NCI-H1930 (cell line): ENCODE measurements around the gene PLB1.

Source experiments
- DNase-seq, 2 experiments: peaks; one replicate each; lab custom pipeline; 2025; lab: John Stamatoyannopoulos, UW

The PLB1 gene

DNA sequence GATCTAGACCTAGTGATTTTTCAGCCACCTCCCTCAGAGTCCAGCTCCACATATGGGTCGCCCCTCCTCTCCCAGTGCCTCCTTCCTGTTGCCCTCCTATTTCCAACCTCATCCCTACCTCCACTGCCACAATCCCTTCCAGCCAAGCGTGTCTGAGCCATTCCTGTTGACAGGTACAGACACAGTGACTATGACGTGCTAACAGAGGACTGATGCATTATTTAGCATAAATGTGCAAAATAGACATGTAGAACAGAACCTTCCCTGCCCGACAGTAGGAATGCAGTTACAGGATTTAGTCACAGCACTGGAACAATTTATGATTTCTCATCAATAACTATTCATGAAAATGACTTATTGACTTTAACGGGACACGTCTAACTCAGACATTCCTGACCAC, 171.4 kb downstream of the PLB1 start:
- DNase-seq, result no peak

DNA sequence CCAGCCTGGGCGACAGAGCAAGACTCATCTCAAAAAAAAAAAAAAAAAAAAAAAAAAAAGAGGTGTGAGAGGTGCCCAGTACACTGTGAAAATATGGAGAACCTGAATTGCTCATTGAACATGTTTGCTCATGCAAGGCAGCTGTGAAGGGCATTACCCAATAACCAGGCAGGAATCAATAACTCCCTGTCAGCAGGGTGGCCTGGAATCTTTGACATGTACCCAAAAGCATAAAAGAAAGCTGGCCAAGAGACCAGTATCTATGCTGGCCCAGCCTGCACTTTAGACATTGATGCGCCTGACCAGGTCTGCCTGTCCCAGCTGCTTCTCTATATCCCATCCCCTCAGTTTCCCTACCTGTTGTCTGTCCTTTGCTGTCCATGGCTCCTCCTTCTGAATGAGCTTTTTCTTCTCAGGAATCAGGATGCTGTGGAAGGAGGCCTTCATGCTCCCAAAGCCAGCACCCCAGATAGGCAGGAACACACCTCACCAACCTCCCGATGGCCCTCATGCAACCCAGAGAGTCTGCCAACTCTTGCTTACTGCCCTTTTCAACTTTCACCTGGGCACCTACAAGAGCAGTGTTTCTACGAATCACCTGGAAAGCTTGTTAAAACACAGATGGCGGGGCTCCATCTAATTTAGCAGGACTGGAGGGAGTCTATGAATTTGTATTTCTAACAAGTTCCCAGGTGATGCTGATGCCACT, 172.4 kb downstream of the PLB1 start:
- no peak for DNase-seq

DNA sequence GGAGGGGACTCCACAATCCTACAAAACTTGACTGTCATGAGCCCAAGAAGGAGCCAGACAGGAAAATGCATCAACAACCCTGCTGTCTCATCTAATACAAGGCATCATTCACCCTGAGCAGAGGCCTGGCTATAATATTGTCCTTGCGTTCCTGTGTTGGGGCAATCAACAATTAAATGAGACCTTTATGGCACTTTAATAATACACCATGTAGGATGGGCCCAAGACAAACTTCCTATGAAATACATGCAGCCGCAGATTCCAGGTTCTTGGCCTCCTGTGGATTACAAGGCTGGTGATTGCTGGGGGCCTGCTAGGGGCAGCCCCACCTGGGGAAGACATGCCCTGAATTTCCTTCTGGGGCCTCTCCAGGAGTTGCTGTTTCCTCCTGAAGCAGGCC, 173.0 kb downstream of the PLB1 start:
- DNase-seq, result no peak

DNA sequence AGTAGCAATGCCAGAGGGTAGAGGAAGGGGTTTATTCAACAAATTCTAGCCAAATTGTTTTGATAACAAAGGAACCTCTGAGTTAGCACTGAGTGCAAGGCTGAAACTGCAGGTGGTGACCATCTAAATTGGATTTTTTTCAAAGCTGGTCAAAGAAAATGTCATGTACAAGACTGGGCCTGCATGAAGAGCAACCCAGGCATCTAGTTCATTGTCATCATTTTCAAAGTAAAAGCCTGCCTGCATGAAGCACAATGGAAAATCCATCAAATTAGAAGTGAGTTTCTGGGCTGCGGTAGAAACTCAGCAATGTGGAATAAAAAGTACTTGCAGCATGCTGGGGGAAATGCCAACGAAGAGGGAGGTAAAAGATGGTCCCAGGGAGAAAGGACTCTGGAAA, 175.0 kb downstream of the PLB1 start:
- DNase-seq, result no peak

DNA sequence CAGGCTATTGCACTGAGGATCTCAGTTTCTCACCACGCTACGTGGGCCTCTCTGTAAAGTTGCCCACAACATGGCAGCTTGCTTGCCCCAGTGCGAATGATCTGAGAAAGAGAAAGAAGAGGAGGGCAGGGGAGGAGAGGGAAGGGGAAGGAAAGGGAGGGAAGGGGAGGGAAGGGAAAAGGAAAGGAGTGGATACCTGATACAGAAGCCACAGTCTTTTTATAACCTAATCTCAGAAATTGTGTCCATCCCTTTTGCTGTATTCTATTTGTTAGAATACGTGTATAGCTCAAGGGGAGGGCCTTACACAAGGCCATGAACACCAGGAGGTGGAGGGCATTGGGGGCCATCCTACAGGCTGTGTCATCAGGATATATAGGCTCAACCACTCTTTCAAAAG, 177.5 kb downstream of the PLB1 start:
- DNase-seq, result no peak

DNA sequence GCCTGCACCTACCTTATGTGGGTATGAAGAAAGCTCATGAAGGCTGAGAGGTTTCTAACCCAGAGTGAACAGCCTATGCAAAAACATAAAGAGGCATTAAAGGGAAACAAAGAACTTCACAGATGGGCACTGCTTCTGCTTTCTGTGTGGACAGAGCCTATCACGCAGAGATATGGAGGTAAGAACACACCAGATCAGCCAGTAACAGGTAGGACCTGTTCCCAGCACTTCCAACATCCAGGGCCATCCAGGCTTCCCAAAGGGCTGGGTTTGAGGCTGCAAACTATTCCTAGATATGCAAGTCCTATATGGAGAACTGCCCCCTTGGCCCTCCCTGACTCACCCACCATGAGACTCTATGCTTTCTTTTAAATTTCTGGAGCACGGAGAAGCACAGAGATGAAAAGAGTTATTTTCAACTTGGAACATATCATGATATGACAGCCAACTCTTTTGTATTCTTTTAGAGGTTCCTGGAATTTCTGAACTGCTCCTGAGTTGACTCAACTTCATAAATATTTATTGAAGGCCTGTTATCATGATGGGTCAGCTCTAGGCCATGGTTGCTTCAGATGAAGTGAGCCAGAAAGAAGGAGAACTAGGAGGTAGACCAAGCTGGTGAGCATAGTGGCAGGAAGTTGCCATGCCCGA, 178.3 kb downstream of the PLB1 start:
- DNase-seq, result no peak

DNA sequence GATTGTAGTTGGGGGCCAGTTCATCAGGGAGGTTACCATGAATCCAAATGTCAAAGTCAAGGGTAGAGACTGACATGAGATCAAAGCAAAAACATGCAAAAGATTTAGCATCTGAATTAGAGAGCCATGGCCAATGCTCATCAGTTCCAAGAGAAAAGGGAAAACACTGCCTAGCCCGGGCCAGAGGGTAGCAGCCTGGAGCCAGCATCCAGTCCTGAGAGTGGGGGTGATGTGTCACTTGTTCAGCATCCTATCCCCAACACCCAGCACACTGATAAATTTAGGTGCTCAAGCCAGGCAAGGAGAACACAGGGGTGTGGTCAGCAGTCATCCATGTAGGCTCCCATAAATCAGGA, 178.8 kb downstream of the PLB1 start:
- DNase-seq, result no peak

DNA sequence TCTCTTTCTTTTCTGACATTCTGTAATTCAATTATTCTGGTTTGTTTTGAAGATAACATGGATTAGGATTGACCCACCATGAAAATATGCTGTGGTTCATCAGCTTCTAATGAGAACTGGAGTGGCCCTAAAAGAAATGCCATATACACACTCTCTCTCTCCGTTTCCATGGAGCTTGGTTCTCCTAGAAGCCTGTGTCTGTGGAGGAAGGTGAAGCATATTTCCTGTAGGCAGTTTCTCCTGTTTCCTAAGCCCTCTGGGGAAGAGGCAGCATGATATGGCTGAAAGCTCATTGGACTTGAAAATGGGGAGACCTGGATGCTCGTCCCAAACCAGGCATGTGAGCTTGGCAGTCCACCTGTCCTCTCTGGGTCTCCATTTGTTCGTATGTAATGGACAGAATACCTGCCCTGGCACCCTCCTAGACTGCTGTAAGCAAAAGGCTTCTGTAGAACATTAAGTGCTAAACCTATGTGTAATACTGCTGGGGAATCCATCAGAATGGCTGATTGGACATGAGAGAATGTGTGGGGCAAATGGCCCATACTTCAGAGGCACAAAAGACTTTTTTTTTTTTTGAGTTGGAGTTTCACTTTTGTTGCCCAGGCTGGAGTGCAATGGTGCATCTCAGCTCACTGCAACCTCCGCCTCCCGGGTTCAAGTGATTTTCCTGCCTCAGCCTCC, 180.4 kb downstream of the PLB1 start:
- no peak for DNase-seq

DNA sequence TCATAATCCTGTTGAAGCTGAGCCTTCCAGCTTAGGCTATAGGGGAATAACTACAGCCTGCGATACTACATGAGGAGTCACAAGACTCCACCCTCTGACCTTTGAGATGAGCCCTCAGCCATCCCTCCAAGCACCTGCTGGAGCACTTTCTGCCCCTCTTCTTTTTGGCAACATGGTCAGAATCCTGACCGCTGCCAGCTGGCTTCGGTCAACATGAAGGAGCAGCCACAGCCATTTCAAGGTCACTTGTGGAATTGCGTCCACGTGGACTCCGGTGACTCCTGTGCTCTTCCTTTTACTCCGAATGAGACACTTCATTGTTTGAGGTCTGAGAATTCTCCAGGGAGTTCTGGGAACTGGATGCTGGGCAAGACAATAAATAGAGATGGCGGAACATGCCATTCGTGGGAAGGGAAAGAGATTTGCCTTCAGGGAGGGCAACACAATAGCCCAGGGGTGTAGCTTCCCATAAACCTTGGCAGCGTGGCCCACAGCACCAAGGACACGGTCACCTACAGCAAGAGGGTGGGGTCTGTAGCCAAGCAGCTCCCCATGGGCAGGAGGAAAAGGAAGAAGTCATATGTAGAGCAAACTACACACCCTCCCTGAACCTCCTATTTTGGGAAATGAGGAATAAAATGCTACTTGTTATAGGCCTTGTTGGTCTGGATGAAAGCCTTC, 182.5 kb downstream of the PLB1 start:
- DNase-seq, result no peak

DNA sequence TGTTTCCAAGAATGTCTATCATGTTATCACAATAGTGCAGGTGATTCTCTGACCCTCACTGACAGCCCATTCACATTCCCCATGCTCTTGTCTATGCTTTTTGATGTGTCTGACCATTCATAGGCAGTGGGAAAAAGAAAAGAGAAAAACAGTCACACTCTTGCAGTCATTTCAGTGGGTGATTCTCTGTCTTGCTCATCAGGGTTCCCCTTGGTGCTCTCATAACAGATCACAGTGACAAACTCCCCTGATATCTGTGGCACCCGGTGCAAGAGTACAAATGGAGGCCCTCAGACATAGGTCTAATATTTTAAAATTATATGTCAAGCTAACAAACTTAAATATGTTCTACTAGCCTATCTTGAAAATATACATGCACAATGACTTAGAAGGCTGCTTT, 183.1 kb downstream of the PLB1 start:
- DNase-seq, result no peak

DNA sequence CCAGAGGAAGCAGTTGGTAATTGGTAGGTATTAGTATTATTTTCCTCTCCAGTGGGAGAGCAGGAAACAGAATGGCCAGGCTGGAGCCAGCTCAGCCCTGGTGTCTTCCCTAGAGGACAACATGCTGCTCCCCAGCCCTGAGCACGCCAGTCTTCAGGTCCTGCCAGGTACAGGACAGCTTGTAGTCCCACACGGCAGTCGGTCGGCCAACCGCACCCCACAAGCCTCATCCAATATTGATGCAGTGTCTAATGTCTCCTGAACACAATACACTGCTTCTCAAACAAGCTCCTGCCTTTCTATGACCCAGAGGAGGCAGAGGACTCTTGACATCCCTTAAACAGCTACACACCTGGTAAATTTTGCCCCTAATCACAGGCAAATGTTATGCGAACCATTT, 184.8 kb downstream of the PLB1 start:
- no peak for DNase-seq

DNA sequence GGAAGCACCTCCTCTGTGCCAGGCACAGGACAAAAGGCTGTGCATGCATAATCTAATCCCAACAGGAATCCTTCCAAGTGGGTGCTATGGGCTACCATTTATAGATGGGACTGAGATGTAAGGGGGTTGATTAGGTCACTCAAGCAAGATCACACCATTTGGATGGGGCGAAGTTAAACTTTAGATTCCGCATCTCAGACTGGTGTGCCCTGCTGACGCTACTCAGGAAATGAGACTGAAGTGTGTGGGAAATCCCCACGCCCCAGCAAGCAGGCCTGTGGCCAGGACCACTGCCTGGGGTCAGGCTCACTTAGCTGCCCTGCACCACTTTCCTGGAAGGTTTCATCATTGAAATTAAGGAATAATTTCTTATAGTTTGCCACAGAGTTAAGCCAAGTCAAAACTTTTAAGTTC, 185.3 kb downstream of the PLB1 start:
- no peak for DNase-seq

DNA sequence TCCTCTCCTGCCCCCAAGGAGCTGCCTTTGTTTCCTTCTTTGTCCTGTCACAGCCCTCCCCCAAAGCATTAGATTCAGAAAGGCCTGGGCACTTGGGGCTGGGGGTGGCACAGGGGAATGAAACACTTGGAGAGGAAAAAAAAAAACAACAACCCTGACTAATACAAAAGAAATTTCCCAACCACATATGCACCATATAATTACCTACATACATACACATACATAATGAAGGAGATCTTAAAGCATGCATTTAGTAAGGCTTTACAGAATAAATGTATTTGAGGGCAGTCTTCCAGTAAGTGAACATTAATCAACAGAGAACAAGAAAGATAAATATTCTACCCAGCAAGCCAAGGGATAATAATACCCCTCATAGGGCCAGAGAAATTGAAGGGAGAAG, 185.7 kb downstream of the PLB1 start:
- DNase-seq, result no peak

DNA sequence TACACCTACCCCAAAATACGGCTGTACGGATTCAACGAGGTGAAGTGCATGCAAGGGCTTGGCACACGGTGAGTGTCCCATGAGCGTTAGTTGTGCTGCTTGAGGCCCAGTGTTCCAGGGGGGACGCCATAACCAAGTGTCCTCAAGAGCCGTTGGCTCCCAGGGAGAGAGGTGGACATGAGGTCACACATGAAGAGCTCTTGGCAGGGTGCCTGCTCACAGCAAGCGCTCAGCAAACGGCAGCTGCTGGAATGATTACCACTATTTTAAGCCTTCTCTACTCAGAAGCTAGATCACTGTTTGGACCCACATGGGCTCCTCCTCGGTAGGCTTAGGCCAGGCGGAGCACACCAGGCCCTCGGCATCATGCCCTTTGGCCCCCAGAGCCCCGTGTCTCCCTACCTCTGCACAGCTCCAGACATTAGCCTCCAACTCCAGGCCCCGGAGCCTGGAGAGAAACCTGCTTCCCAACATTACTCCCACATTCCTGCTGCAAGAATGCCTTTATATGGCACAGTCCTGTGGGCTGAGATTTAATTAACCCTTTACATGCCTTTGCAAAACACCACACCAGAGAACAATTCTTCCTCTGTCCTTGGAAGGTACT, 187.3 kb downstream of the PLB1 start:
- no peak for DNase-seq

DNA sequence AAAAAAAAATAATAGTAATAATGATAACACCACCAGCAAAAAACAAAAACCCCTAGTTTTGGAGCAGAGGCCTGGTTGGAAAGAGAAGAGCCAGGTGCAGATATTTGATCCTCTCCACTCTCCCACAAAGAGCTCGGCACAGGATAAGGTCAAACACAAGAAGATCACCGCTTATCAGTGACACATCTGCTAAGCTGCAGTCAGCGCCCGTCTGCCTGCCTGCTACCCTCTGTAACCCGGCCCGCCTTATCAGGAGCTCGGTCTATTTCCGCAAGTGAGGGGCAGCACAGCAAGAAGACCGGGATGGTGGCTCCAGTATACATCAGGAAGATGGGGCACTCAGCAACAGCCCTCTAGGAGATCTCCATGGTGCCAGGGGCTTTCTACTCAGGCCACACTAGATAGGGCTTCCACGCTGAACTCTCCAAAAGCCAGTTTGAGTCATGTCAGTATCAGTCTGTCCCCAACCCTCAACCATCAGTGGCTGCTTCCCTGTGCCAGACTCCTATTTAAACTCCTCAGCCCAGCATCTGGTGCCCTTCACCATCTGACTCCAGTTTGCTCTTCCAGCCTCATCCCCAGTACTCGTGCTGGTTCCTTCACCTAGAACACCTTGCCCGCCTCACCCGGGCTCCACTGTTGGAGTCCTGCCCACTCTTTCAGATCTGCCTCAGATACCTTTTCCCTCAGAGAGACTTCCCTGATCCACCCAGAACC, 188.4 kb downstream of the PLB1 start:
- DNase-seq, result no peak

DNA sequence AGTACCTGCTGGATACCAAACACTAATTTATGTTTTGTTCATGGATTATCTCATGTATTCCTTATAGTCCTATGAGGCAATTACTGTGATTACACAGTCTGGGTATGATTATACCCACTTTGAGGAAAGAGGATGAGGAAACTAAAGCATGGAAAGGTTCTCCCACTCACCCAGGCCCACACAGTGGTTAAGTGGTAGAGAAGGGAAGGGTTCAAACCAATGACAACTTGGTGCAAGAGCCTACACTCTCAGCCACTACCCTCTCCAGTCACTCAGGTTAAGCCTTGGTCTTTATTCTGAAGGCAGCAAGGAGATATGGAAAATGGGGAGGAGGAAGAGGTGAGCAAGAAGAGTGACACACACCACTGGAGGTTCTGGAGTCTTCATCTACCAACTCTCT, 191.3 kb downstream of the PLB1 start:
- no peak for DNase-seq

DNA sequence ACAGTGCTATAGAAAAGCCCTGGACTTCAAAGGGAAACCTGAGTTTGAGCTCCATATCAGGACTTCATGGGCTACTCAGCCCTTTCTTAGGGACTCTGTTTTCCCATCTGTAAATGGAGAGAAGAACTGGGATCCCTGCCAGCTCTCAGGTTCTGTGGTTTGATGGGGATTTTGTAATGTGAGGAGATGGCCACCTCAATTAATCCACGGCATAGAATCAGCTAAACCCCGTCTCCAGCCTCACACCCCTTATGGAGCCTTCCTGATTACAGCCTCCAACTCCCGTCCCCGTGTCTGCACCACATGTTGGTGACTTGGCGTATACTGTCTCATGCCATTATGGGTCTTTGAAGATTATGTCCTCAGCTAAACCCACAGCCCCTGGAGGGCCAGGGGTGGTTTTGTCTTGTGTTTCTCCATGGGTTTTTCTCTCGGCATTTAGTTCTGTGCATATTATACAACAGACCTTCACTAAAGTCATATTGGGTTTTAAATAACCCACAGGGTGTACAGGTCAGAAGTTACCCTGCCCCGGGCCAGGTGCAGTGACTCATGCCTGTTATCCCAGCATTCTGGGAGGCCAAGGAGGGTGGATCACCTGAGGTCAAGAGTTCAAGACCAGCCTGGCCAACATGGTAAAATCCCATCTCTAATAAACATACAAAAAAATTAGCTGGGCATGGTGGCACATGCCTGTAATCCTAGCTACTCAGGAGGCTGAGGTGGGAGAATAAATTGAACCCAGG, 192.0 kb downstream of the PLB1 start:
- no peak for DNase-seq

DNA sequence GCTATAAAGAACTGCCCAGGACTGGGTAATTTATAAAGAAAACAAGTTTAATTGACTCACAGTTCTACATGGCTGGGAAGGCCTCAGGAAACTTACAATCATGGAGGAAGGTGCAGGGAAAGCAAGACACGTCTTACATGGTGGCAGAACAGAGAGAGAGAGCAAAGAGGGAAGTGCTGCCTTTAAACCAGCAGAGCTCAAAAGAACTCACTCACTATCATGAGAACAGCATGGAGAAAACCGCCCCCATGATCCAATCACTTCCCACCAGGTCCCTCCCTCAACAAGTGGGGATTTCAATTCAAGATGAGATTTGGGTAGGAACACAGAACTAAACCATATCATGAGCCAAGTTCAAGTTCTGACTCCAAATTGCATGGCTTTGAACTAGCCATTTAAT, 193.0 kb downstream of the PLB1 start:
- no peak for DNase-seq

DNA sequence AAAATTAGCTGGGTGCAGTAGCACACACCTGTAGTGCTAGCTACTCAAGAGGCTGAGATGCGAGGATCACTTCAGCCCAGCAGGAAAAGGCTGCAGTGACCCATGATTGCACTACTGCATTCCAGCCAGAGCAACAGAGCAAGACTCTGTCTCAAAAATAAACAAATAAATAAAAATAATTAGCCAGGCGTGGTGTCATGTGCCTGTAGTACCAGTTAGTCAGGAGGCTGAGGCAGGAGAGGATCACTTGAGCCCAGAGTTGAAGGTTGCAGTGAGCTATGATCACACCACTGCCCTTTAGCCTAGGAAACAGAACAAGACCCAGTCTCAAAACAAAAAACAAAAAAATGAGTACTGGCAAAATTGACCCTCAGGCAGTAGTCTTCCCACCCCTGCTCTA, 193.9 kb downstream of the PLB1 start:
- DNase-seq, result no peak

DNA sequence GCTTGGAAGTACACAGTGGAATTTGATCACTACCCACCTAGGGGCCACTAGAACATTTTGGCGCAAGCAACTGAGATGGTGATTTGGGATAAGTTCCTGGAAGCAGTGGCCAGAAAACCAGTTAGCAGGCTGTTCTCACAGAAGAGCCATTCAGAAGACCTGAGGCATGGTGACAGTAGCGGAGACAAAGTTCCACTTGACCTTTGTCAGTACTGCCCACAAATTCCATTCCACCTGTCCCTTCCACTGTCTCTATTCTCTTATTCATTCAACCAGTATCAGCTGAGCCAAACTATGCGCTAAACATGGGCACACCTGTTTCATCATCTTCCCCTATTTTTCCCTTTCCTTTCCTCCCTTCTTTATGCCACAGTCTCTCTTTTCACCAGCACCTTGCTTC, 196.6 kb downstream of the PLB1 start:
- DNase-seq, result no peak

DNA sequence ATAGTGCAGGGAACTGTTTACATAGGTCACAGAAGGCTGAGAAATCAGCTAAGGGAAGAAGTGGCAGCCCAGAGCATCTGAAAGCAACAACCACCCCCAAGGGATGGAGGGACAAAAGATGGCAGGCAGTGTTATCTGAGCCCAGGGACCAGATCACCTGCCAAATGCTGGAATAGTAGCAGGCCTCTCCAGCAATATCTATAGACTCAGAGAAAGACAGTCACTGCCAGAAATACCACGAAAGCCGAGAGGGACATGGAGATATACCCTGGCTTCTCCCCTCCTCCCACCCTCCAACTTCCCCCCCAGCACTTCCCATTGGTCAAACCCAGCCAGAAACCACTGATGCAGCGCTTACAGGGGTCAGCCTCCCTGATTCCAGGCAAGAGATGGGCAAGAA, 197.4 kb downstream of the PLB1 start:
- DNase-seq, result no peak
